Stimulated activated CD4-positive, alpha-beta T cell treated with anti-CD3 and anti-CD28 coated beads, Interleukin-2, amount 100 ng/mL, for 24 hours (primary cell): ENCODE results near the gene FKBP10.

Experiments used
- DNase-seq, 2 donors: peaks; one replicate each; pipeline ENCODE4 v3.0.0-alpha.2; 2020

FKBP10 gene

DNA sequence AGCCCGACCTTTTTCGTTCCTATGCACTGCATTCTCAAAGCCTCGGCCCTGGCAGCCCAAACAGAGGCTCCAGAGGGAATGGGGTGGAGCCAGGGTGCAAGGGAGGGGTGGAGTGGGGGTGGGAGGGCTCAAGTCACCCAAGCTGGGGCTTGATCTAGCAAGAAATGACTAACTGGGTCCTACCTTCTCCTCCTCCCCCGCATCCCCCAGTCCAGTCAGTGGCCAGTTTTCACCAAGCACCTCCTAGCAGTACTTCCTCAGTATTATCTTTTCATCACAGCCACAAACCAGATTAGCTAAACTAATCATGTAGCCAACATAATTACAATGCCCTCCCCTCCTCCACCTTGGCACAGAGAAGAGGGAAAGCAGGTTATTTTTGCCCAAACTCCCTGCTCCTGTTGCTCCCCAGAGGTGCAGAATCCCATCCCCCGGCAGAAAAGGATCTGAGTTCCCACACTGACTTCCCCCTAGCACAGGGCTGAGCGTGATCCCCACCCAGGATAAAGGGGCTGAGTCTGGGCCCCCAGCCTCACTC, 28.5 kb upstream of the FKBP10 start:
- no peak for DNase-seq

DNA sequence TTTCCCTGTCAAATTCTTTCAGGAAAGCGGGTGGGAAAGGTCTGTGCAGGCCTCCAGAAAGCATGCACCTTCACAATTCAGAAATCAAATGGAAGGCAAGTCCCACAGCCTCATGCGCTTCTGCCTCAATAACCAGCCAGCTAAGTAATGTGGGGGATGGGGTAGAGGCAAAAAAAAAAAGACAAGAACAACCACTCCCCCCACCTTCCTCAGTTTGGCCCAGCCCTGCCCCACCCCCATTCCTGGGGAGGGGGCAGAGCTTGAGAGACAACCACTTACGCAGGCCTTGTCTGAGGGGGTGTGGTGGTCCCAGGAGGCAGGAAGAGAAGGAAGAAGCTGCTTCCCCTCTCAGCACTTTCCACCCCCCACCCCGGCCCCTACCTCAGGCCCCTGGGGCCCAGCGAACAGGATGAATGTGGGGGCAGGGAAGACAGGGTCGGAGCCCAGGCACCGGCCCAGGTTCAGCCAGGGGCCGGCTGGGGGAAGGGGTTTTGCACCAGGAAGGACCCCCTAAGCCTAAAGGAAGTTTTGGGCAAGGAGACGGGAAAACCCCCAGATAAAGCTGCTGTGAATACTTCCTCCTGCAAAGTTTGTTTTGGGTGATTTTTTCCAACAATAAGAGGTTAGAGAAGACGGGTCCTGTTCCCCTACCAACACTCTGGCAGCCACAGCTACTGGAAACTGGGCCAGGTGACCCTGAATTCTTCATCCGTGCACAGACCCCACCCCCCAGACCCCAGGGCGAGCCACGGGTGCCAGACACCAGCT, 27.5 kb upstream of the FKBP10 start:
- no peak for DNase-seq

DNA sequence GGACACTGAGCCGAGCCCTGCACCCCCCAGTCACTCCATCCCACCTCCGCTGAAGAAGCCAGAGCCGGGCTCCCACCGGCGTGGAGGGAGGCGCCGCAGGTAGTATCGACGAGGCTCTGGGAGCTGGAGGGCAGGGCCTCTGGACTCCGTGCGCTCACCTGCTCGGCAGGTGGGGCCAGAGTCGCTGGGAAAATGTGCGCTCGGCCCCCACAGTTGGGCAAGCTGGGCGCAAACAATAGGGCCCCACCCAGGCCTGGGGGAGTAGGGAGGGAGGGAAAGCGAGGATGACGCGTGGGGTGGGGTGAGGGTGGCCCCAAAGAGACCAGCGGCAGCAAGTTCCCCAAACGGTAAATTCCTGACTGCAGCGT, 27.0 kb upstream of the FKBP10 start:
- no peak for DNase-seq

DNA sequence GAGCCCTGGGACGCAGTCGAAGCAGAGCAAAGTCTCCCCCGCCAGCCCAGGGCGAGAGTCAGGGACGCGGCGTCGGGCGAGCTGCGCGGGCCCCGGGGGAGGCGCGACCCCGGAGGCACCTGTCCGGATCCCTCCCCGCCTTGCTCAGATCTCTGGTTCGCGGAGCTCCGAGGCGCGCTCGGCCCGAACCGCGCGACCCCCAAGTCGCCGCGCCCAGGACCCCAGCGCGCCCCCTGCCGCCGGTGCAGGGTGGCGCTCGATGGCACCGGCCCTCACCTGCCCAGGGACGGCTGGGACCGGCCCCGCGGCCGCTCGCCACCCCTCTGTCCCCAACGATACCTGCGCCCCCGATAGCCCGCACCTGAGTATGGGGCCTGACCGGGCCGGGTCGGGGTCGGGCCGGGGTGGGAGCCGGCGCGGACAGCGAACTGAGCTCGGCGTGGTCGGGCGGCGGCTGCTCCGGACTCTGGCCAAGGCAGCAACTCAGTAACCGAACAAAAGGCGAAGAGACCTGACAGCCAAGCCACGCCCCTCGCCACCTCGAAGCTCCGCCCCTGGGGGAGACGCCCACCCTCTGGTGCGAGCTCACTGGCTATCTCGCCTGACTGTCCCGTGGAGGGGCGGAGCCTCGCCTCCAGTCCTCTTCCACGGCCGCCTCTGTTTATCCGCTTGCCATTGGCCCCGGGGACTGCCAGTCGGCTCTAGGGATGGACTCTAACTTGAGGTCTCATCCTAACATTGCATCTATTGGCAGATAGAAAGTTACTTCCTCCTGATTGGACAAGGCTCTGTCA, 26.4 kb upstream of the FKBP10 start, which contains the start of gene JUP:
Gene JUP, minus strand, starts transcription at position 485 of the 794 bp plus-strand sequence. CDS start 14,857 bp downstream, outside the sequence.
- DNase-seq = peak; percentile 87 to 93

DNA sequence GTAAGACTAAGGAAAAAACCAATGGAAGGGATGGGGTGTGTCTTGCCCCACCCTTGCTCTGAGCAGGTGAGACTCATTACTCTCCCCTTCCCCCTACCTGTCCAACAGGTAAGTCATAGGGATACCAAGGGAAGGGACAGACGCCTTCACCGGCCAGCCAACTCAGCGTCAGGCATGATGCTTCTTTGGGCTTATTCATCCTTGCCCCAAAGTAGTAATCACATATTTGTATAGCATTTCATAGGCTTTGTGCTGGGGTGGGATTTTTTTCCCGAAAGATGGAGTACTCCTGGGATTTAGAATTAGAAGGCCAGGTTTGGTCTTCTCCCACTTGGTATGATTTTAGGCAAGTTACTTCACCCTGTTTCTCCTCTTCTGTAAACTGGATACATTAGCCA, 25.8 kb upstream of the FKBP10 start:
- no peak for DNase-seq

DNA sequence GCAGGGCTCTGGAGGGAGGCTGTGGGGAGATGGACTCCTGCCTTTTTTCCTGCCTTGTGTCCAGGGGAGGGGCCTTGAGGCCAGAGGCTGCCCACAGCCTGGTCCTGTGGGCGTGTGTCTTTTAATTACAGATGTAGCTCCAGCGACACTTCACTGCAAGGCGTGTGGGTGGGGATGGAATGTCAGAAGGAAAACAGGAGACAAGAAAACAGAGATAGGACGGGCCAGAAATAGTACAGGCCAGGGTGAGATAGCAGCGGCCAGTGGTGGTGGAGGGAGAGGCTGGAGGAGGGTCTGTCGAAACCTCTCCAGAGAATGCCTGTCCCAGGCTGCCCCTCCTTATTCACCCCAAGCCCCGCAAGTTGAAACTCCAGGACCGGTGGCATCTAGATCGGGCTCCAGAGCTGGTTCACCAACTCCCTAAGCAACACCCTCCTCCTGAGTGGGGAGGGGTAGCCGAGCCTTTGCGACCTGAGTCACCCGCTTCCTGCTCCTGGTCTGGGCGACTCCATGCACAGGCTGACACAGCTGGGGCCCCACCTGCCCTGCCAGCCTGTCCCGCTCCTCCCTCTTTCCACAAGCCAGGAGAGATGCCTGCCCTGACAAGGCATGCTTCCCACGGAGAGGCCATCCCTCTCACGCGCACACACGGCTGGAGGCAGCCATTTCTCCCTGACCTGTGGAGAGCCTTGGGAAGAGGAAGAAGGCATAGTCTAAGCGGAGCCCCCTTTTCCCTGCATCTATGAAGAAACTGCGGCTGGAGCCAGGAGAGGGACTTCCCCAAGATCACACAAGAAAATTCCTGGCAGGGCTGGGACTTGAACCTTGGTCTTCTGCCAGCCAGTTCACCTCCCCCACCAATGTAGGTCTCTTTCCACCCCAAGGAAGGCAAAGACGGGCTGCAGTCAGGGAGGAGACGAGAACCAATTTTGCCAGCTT, 19.7 kb upstream of the FKBP10 start:
- DNase-seq = no peak

DNA sequence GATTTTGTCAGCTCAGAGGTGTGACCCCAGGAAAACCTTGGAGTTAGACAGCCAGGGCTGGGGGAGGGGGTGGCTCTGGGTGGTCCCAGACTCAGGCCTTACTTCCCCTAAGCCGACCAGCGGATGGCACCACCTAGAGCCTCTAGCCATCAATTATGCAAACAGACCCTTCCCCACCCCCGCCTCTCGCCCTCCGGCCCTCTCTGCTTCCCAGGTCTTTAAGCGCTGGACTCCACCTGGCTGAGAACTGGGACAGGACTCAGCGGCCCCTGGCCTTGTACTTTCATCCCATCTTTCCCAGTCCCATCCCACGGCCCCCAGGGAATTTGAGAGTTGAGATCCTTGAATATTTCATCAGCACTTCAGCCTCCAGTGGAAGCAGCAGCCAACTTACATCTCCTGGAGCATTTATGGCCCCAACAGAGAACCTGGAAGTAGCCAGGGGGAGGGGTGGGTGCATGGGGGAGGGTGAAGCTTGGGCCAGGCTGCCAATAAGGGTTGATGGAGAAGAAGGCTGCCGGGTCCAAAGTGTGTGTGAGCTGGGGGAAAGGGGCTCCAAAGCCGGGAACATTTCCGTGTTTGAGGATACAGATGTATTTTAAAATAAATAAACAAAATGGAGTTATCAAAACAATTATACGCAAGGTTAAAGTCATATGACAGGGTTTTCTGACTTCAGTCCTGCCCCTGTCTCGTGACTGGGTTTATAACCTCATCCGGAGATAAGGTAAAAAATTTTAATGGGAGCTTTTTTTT, 18.8 kb upstream of the FKBP10 start:
- no peak for DNase-seq

DNA sequence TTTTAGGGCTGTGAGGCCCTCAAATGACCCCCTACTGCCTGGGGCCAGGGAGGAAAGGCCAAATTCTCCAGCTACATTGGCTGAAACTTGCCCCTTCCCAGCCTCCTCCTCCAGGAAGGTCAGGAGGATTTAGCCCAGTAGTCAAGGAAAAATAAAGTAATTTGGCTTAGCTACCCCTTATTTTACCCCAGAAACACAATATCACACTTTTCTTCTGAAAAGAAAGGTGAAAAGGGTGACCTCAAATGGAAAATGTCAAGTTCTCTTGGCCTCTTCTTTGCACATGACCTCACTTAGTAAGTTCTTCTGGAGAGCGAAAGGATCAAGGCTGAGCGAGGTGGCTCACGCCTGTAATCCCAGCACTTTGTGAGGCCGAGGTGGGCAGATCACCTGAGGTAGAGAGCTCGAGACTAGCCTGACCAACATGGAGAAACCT, 18.2 kb upstream of the FKBP10 start:
- DNase-seq = no peak

DNA sequence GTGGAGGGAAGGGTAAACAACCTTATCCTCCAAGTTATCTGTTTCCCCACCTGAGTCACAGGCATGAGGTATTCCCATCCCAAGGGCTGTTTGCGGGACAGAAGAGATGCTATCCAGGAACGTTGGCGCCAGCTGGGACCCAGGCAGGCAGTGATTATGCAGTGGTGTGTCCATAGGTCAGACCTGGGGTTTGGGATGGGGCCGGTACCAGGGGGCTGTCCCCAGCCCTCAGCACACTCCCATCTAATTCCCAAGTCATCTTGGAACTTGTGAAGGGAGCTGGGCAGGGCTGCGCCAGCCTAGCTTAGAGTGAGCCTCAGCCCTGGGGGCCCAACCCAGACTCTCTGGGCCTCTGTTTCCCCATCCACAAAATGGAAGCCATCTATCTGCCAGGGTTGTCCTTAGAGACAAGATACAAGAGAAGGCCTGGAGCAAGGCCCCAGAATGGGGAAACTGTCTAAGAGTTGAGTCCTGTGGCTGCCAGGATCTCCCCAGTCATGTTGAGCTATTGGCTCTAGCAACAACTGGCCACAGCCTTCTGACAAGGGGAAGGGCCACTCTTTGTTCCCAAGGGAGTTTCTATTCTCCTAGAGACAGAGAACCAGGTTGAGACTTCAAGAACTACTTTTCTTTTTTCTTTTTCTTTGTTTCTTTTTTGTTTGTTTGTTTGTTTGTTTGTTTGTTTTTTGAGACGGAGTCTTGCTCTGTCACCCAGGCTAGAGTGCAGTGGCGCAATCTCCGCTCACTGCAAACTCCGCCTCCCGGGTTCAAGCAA, 16.5 kb upstream of the FKBP10 start:
- DNase-seq = no peak

DNA sequence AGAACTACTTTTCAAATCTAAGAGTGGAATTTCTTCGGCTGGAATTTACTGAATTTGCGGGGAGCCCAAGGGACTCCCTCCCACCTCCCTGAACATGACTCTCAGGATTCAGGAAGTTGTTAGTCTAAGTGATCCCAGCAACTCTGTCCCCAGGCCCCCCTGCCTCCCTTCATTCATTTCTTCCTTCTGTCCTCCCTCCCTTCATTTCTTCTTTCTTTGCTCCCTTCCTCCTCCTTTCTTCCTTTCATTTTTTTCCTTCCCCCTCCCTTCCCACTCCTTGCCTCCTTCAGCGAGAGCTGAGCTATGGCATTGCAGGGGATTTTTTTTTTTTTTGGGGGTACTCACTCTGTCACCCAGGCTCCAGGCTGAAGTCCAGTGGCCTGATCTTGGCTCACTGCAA, 15.4 kb upstream of the FKBP10 start:
- DNase-seq = no peak

DNA sequence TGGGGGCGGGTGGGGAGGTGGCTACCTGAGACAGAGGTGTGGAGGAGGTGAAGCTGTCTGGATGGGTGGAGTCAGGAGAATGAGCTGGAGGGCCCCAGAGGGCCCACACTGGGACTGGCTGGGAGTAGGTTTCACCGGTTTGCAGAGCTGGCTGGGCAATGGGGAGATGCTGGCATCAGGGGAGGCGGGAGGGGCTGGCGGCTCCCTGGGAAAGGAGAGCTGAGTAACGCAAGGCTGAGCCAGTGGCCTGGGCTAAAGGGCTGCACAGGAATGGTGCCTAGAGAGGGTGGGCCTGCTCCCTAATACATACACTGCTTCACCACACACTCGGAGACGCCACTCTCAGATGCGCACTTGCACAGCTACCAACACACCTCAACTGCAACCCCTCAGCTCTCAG, 13.4 kb upstream of the FKBP10 start:
- no peak for DNase-seq

DNA sequence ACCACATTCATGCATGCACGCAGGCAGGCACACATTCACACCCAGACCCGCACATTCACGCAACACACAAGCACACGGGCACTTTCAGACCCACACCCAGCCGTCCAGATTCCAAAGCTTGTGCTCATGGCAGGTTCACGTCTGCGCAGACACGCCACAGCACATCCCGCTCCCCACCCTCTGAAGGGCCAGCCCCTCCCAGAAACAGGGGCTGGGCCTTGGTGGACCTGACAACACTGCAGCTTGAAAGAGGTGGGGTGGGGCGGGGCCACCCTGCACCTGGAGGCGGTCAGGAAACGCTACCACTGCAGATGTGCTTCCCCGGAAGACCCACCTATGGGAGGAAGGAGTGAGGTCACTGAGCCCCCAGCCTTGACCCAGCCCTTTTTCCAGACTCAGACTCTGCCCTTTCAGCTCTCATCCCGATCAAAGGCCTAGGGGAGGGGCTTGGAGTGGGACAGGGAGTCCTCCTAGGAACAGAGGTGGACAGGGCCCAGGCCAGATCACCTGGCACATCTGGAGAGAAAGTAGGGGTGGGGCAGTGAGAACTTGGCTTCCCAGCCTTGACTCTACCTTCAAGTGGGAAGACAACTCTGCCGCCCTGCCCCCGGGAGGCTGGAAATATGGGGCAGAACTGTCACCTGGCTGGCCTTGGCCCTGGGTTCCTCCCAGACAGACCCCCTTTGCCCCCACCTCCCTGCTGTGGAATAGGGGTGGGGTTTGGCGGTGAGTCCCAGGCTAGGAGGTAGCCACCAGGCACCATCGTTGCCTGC, 12.0 kb upstream of the FKBP10 start:
- no peak for DNase-seq

DNA sequence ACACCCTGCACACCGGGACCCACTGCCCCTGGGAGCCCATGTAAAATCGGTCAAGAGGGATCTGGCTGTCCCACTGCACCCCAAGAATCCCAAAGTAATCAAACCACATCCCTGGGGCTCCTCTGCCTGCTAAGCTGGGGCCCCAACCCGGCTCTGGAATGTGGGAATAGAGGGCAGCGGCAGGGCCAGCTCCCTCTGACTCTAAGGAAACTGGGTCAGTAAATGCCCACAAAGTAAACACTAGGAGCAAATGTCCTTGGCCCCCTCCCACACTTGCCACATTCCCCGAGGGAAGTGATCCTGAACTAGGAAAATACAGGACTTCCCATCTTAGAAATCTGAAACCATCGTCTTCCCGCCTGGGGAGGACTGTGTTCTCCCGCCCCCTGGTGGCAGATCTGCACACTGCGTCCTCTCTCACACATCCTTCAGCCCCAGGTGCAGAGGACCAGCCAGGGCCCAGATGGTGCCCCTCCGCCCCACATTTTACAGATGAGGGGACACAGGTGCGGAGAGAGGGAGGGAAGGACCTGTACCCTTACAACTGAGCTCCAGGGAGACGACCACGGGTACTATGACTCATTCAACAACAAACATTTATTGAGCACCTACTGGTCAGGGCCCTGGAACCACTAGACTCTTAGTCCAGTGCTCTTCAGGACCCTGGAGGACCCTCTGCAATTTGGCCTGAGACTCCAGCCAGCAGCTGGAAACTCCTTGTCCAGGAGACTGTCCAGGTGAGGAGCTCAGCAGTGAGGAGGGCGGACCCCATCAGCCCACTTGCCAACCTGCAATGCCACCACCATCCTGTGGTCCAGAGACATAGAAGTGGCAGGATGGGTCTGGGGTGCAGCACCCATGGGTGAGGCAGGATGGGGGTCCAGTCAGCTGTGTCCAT, 11.2 kb upstream of the FKBP10 start:
- peak; percentile 83 to 85 for DNase-seq

DNA sequence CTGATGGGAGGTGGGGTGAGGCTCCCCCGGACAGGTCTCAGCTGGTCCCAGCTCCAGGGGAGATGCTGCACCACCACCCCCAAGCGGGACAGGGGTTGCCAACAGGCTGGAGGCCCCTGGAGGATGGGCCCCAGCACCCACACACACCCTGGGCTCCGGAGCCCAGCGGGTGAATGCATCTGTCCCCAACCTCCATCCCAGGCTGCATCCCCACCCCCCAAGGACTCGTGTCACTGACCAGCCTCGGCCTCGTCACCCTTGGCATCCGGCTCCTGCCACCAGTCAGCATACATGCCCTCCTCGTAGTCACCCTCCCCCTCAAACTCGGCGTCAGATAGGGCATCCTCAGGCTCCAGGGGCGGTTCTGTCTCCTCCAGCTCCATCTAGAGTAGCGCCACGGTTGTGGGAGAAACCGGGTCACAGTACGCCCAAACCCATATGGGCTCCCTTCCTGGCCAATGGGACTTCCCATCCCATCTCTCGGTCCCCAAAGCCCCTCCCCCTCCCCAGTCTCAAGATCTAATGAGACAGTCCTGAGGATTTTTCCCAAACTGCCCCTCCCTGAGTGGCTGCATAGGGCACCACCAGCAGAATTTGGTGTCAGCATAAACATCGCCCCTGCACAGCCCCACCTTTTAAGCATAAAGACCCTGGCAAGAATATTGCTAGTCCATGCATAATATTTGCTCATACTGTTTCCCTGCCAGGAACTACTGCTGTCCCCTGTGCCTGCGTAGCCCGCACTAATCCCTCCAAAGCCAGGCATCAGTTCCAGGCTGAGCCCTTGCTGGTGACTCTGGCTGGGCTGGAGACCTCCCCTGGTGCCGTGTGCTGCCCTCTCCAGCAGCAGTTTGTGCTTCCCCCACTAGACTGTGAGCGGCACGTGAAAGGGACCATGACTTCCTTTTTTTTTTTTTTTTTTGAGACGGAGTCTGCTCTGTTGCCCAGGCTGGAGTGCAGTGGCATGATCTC, 9.5 kb upstream of the FKBP10 start:
- no peak for DNase-seq

DNA sequence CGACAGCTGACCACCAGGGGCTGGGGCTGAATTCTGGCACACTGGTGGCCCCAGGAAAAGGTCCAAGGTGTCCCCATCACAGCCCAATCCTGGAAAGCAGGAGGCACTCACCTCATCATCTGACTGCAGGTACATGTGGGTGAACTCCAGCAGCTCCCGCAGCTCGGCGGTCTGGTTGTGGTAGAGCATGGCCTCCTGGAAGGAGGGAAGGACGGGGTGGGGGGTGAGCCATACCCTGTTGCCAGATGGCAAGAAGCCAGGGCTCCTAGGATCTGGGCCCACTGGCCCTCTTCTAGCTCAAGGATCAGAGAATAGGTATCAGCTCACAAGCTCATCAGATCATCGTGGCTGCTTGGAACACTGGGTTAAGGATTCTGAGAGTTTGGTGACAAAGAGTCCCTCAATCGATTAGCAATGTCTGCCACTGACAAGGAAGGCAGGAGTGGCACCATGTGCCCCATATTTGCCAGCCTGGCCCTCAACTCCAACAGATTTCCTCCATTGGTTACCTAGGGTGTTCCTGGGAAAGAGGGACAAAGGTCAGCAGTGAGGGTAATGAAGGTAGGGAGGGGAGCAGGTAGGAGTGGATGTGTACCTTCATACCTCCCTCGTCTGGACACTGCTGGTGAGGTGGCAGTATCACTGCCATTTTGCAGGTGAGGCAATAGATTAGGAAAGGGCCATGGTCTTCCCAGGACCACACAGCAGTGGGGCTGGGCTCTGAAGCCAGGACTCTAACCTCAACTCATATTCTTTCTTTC, 5.9 kb upstream of the FKBP10 start:
- DNase-seq = no peak

DNA sequence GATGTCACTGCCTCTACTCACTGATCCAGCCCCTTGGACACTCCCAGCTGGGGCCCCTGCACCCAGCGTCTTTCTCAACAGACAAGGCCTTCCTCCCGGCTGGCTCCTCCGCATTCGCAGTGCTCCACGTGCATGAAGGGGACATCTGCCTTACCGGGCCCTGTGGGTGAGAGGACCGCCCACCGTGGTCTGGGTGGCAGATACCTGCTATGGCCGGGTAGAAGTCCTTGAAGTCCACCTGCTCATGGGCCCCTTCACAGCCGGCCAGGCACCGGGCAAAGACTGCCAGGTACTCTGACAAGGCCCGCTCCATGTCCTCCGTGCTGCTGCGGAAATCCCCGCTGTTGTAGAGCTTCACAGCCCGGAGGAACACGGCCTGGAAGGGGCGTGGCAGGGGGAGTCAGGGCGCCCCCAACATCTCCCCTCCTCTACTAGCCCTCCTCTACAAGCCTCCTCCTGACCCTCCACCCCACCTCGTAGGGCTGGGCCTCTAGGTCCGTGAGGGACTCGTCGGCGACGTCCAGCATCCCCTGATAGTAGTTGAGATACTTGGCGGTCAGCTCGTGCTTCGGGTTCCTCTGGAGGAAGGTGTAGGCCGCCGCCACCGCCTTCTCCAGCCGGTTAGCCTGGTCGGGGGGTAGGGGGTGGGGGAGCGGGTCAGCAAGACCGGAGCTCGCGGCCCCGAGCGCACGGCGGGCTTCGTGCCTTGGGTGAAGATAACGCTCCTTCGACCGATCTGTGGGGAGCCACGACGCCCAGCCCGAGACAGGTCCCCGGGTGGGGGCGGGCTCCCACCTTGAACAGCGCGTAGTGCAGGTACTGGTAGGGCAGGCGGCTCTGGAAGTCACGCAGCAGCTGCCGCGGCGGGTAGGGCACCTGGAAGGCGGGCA, 1.9 kb upstream of the FKBP10 start:
- DNase-seq = peak in 1 of 2 donors; percentile 29
